Neural progenitor cell (in vitro differentiated cells): ENCODE measurements around the gene MICU2.

Source experiments
- CTCF ChIP-seq: fragments of 200-600 bp; sonication (generic); IDR thresholded peaks from 2 replicates; pipeline ENCODE4 v1.5.1; 2017; ENCODE audit warnings: antibody characterized with exemption, mild to moderate bottlenecking
- EZH2 ChIP-seq: fragments of 200-600 bp; sonication (generic); IDR thresholded peaks from 2 replicates; pipeline ENCODE4 v1.6.1; 2017; ENCODE audit warnings: antibody characterized with exemption, mild to moderate bottlenecking, moderate library complexity
- EZH2phosphoT487 ChIP-seq: fragments of 200-600 bp; sonication (generic); IDR thresholded peaks from 2 replicates; pipeline ENCODE4 v1.6.1; 2017; ENCODE audit warnings: antibody characterized with exemption

GRCh38 chr13:21481359-21481758 lies 122.6 kb downstream of the MICU2 start:
- TF ChIP-seq CTCF (no peak), EZH2 (no peak), EZH2phosphoT487 (no peak)
